HepG2 (cell line): Measurements from ENCODE around the gene COG1. TPM values are rescaled to one million over a fixed set of nuclear protein-coding genes. Genes with fewer than 3 reads are reported as not detected.
A peak's percentile ranks its signal among the peaks of the same experiment; 100 is the strongest.

ENCODE experiments used
- ARHGAP35 ChIP-seq: sonication (generic); formaldehyde crosslinking; IDR thresholded peaks from 2 replicates; pipeline ENCODE4 v1.9.0; 2022; ENCODE audit warnings: mild to moderate bottlenecking, inconsistent platforms, moderate library complexity, missing genetic modification reagents, borderline replicate concordance
- CBX5 ChIP-seq: sonication (generic); formaldehyde crosslinking; IDR thresholded peaks from 2 replicates; pipeline ENCODE4 v1.4.0; 2020; ENCODE audit warnings: missing genetic modification reagents, borderline replicate concordance
- DNMT1 ChIP-seq: sonication (generic); formaldehyde crosslinking; IDR thresholded peaks from 2 replicates; pipeline ENCODE4 v1.5.1; 2020; ENCODE audit warnings: mild to moderate bottlenecking, missing genetic modification reagents
- ERF ChIP-seq: IDR thresholded peaks from 2 replicates; pipeline ENCODE4 v1.6.1; 2018; ENCODE audit warnings: missing biosample characterization, missing genetic modification reagents
- NFKB2 ChIP-seq: sonication (generic); formaldehyde crosslinking; IDR thresholded peaks from 2 replicates; pipeline ENCODE4 v1.4.0; 2020; ENCODE audit warnings: missing genetic modification reagents, borderline replicate concordance
- PPARG ChIP-seq: conservative IDR thresholded peaks from 2 replicates; pipeline ENCODE4 v1.6.1; 2016; ENCODE audit warnings: missing biosample characterization, missing genetic modification reagents
- RCOR2 ChIP-seq: IDR thresholded peaks from 2 replicates; pipeline ENCODE4 v1.6.1; 2016; ENCODE audit warnings: missing biosample characterization, missing genetic modification reagents
- TBL1XR1 ChIP-seq: fragments of 150-350 bp; IDR thresholded peaks from 2 replicates; pipeline ENCODE4 v1.6.1; 2014; ENCODE audit warnings: borderline replicate concordance, low read length; ENCODE audit not compliant: partially characterized antibody
- ZFP36L2 ChIP-seq: sonication (generic); formaldehyde crosslinking; IDR thresholded peaks from 2 replicates; pipeline ENCODE4 v1.4.0; 2020; ENCODE audit warnings: missing genetic modification reagents
- ZGPAT ChIP-seq: IDR thresholded peaks from 2 replicates; pipeline ENCODE4 v1.6.1; 2016; ENCODE audit warnings: mild to moderate bottlenecking
- ZNF205 ChIP-seq: IDR thresholded peaks from 2 replicates; pipeline ENCODE4 v1.6.1; 2018; ENCODE audit warnings: missing biosample characterization, missing genetic modification reagents
- ZNF274 ChIP-seq: sonication (generic); formaldehyde crosslinking; IDR thresholded peaks from 2 replicates; pipeline ENCODE4 v1.5.1; 2020; ENCODE audit warnings: mild to moderate bottlenecking, missing genetic modification reagents
- ZNF30 ChIP-seq: sonication (generic); formaldehyde crosslinking; IDR thresholded peaks from 2 replicates; pipeline ENCODE4 v1.5.0; 2020; ENCODE audit warnings: mild to moderate bottlenecking, missing genetic modification reagents
- ZNF660 ChIP-seq: sonication (generic); formaldehyde crosslinking; IDR thresholded peaks from 2 replicates; pipeline ENCODE4 v1.5.1; 2020; ENCODE audit warnings: mild to moderate bottlenecking, low read depth, missing genetic modification reagents, borderline replicate concordance
- ZNF672 ChIP-seq: sonication (generic); formaldehyde crosslinking; IDR thresholded peaks from 2 replicates; pipeline ENCODE4 v1.8.1; 2022; ENCODE audit warnings: missing genetic modification reagents
- ZNF687 ChIP-seq: sonication (generic); formaldehyde crosslinking; IDR thresholded peaks from 2 replicates; pipeline ENCODE4 v1.5.1; 2020; ENCODE audit warnings: mild to moderate bottlenecking, missing genetic modification reagents, moderate library complexity
- ZSCAN31 ChIP-seq: sonication (generic); formaldehyde crosslinking; IDR thresholded peaks from 2 replicates; pipeline ENCODE4 v1.5.0; 2020; ENCODE audit warnings: low read depth, mild to moderate bottlenecking, missing genetic modification reagents
- polyA plus RNA-seq, 8 experiments: library from polyadenylated mRNA; depleted of rRNA in 3 of 8; stranded (reverse) in 7 of 8; unstranded in 1 of 8; fragments of >200 nt; fragmentation: Illumina TruSeq in 4 of 8; extraction: Trizol in 4 of 8; gene quantifications; 2 replicates each; pipeline versions ENCODE4 v1.2.1 to v1.2.3, GENCODE V29; 2011 to 2016; ENCODE audit warnings: low read depth in 4 of 8, missing spikeins in 1 of 8, mixed read lengths in 1 of 8; ENCODE audit not compliant: insufficient read depth in 1 of 8
- total RNA-seq, 5 experiments: library from RNA; depleted of rRNA; stranded (reverse); fragments of >200 nt; fragmentation: Illumina TruSeq; extraction: Trizol; gene quantifications; 2 replicates each; pipeline ENCODE4 v1.2.3, GENCODE V29; 2016; ENCODE audit warnings: low read depth in 1 of 5
- TF ChIP-seq, protein P1 (sequence below): sonication (generic); formaldehyde crosslinking; IDR thresholded peaks from 2 replicates; pipeline ENCODE4 v1.4.0; 2020; ENCODE audit warnings: missing genetic modification reagents, borderline replicate concordance
- TF ChIP-seq, protein P2 (sequence below): sonication (generic); formaldehyde crosslinking; IDR thresholded peaks from 2 replicates; pipeline ENCODE4 v1.4.0; 2020; ENCODE audit warnings: mild to moderate bottlenecking, missing genetic modification reagents

The COG1 gene
- total and polyA plus RNA-seq, 2 of the 13 experiments (the other 11 are each of a cell fraction or from before 2014, with no cell fraction given): 36.6 to 39.7 TPM

GRCh38 chr17:73151916-73152632 is 40.8 kb upstream of the COG1 start (continued):
- TF ChIP-seq ZGPAT (CRISPR knock-in tag) (peak; percentile 48), ARHGAP35 (no peak), CBX5 (CRISPR knock-in tag) (no peak), RCOR2 (CRISPR knock-in tag) (no peak), ZNF274 (no peak), DNMT1 (CRISPR knock-in tag) (no peak), PPARG (CRISPR knock-in tag) (no peak), ZNF687 (CRISPR knock-in tag) (no peak), ZNF660 (CRISPR knock-in tag) (no peak), TBL1XR1 (no peak), ZNF672 (CRISPR knock-in tag) (no peak), NFKB2 (CRISPR knock-in tag) (no peak), ZFP36L2 (CRISPR knock-in tag) (no peak), ERF (0 out of 2 replicates have a peak, but pooled peaks have one; percentile 11), ZNF205 (CRISPR knock-in tag) (no peak), ZSCAN31 (CRISPR knock-in tag) (no peak), ZNF30 (CRISPR knock-in tag) (no peak)
- TF ChIP-seq, protein P1, sequence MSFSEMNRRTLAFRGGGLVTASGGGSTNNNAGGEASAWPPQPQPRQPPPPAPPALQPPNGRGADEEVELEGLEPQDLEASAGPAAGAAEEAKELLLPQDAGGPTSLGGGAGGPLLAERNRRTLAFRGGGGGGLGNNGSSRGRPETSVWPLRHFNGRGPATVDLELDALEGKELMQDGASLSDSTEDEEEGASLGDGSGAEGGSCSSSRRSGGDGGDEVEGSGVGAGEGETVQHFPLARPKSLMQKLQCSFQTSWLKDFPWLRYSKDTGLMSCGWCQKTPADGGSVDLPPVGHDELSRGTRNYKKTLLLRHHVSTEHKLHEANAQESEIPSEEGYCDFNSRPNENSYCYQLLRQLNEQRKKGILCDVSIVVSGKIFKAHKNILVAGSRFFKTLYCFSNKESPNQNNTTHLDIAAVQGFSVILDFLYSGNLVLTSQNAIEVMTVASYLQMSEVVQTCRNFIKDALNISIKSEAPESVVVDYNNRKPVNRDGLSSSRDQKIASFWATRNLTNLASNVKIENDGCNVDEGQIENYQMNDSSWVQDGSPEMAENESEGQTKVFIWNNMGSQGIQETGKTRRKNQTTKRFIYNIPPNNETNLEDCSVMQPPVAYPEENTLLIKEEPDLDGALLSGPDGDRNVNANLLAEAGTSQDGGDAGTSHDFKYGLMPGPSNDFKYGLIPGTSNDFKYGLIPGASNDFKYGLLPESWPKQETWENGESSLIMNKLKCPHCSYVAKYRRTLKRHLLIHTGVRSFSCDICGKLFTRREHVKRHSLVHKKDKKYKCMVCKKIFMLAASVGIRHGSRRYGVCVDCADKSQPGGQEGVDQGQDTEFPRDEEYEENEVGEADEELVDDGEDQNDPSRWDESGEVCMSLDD (CRISPR knock-in tag): no peak
- TF ChIP-seq, protein P2, sequence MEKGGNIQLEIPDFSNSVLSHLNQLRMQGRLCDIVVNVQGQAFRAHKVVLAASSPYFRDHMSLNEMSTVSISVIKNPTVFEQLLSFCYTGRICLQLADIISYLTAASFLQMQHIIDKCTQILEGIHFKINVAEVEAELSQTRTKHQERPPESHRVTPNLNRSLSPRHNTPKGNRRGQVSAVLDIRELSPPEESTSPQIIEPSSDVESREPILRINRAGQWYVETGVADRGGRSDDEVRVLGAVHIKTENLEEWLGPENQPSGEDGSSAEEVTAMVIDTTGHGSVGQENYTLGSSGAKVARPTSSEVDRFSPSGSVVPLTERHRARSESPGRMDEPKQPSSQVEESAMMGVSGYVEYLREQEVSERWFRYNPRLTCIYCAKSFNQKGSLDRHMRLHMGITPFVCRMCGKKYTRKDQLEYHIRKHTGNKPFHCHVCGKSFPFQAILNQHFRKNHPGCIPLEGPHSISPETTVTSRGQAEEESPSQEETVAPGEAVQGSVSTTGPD (CRISPR knock-in tag): no peak
